Esophagus squamous epithelium (tissue), 5 donors: Measurements from ENCODE around the gene TUT7. TPM values are rescaled to one million over a fixed set of nuclear protein-coding genes. Genes with fewer than 3 reads are reported as not detected.

Source experiments
- DNase-seq: peaks from one replicate; lab custom pipeline; 2025; lab: John Stamatoyannopoulos, UW
- H3K27ac ChIP-seq, 4 donors: fragments of 200-600 bp; sonication (generic); one replicate each; pipeline ENCODE4 v1.5.1; 2016 to 2019; ENCODE audit warnings: mild to moderate bottlenecking in 1 of 4
- H3K27me3 ChIP-seq, 4 donors: fragments of 200-600 bp; sonication (generic); 1 replicate in 3 of 4; 2 replicates in 1 of 4; pipeline versions ENCODE4 v1.5.1 to v1.6.0; 2017 to 2021; ENCODE audit warnings: antibody characterized with exemption in 1 of 4
- H3K36me3 ChIP-seq, 3 donors: fragments of 200-600 bp; sonication (generic); one replicate each; pipeline ENCODE4 v1.5.1; 2016 to 2019
- H3K4me1 ChIP-seq, 3 donors: fragments of 200-600 bp; sonication (generic); one replicate each; pipeline ENCODE4 v1.5.1; 2017 to 2019
- H3K4me3 ChIP-seq, 4 donors: fragments of 200-600 bp; sonication (generic); 1 replicate in 3 of 4; 2 replicates in 1 of 4; pipeline ENCODE4 v1.5.1; 2016 to 2019; ENCODE audit warnings: mild to moderate bottlenecking in 2 of 4, moderate library complexity in 1 of 4
- H3K9me3 ChIP-seq, 3 donors: fragments of 200-600 bp; sonication (generic); one replicate each; pipeline ENCODE4 v1.5.1; 2016 to 2019
- CTCF ChIP-seq, 6 experiments: fragments of 450-650 bp in 4 of 6; fragments of 200-600 bp in 2 of 6; sonication (generic) in 2 of 6; IDR thresholded peaks; one replicate each; pipeline ENCODE4 v1.5.1; 2016 to 2019; ENCODE audit warnings: antibody characterized with exemption in 6 of 6, mild to moderate bottlenecking in 4 of 6, moderate library complexity in 4 of 6
- POLR2A ChIP-seq, 4 donors: fragments of 450-650 bp; IDR thresholded peaks; one replicate each; pipeline ENCODE4 v1.6.1; 2017; ENCODE audit warnings: antibody characterized with exemption in 4 of 4, mild to moderate bottlenecking in 4 of 4, moderate library complexity in 3 of 4
- WGBS, 2 donors: methylation state at CpG; one replicate each; pipeline ENCODE4 v1.1.5; 2018; 5-methylcytosine and 5-hydroxymethylcytosine counted together
- intact Hi-C: fragments of 100-400 bp; cut with DNase I; formaldehyde crosslinking; loops from one replicate; pipeline ENCODE4 v1.15.0; 2022
- total RNA-seq, 4 donors: library from RNA; depleted of rRNA; stranded (reverse); fragments of >200 nt; gene quantifications; one replicate each; pipeline ENCODE4 v1.1.0, GENCODE V29; 2016
- donor health status: DM: yes; HTN: yes; CAD: no.

The TUT7 gene
- total RNA-seq, 4 donors from 2014 or later, result 34.3 to 71.0 (median 54.9) TPM

DNA sequence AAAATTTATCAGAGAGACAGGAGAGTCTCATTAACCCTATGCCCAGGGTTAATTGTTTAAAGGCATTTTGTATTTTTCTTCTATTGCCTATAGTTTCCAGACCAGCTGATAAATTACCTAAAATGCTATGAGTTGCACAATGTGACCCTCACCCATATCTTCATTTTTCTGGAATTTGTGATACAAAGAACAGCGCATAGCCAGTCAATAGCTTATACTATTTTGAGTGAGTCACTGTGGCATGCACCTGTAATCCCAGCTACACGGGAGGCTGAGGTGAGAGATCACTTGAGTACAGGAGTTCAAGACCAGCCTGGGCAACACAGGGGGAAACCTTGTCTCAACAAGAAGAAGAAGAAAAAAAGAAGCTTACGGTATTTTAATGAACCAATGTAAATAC is 97.6 kb downstream of the TUT7 start:
- Histone ChIP-seq H3K27me3 (no peaks in the 10 kb centered on the region), H3K4me3 (no peak overlapping the region), H3K4me1 (no peaks in the 10 kb centered on the region), H3K9me3 (no peaks in the 10 kb centered on the region), H3K27ac (no peak overlapping the region), H3K36me3 (no peaks in the 10 kb centered on the region)
- TF ChIP-seq POLR2A (IDR thresholded peaks at IDR 0.05), result no peak
- TF ChIP-seq CTCF (IDR thresholded peaks at IDR 0.05), result no peak
- WGBS, 2 donors, result 70 to 73% methylated on average over 3 of the region's 3 CpGs
- no peak for DNase-seq
- intact Hi-C loops, result no loop called here

- TF ChIP-seq POLR2A (IDR thresholded peaks at IDR 0.05) (no peak), CTCF (IDR thresholded peaks at IDR 0.05) (no peak)
- Histone ChIP-seq H3K4me3 (no peak overlapping the region), H3K9me3 (no peaks in the 10 kb centered on the region), H3K27me3 (no peaks in the 10 kb centered on the region), H3K27ac (no peak overlapping the region), H3K4me1 (no peaks in the 10 kb centered on the region), H3K36me3 (no peaks in the 10 kb centered on the region)
- DNase-seq, result no peak
- 89 to 94% methylated on average over 2 to 3 of the region's 3 CpGs for WGBS, 2 donors
- intact Hi-C loops, result no loop called here
These were observed 100.6 kb downstream of the TUT7 start for GRCh38 chr9:86253577-86253976.

DNA sequence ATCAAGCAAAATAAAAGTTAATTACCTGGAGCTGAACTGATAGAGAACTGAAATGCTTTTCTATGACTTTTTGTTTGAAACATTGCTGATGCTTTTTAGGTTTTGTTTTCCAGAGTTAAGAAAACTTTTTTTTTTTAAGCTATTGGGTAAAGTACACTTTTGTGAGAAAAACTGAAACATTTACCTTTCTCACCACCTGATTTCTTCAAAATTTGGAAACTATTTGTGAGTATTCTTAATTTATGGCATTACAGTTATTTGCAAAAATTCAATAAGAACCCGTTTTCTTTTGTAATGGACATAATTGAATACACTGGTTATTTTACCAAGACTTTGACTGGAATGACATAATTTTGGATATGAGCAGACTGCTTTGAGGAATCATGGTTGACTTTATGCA is 101.3 kb downstream of the TUT7 start:
- Histone ChIP-seq H3K36me3 (no peaks in the 10 kb centered on the region), H3K4me1 (no peaks in the 10 kb centered on the region), H3K27ac (no peak overlapping the region), H3K4me3 (no peak overlapping the region), H3K9me3 (no peaks in the 10 kb centered on the region), H3K27me3 (no peaks in the 10 kb centered on the region)
- DNase-seq, result no peak
- intact Hi-C loops, result no loop called here
- no peak for TF ChIP-seq POLR2A (IDR thresholded peaks at IDR 0.05)
- no peak for TF ChIP-seq CTCF (IDR thresholded peaks at IDR 0.05)
- 86% methylated on average over 1 of the region's 1 CpG for WGBS, 2 donors

GRCh38 chr9:86250123-86250522 is 104.1 kb downstream of the TUT7 start:
- H3K27ac ChIP-seq, result no peak overlapping the region
- no peaks in the 10 kb centered on the region for H3K9me3 ChIP-seq
- DNase-seq, result no peak
- no peak overlapping the region for H3K4me3 ChIP-seq
- intact Hi-C loops, result no loop called here
- H3K4me1 ChIP-seq, result no peaks in the 10 kb centered on the region
- H3K36me3 ChIP-seq, result no peaks in the 10 kb centered on the region
- no peaks in the 10 kb centered on the region for H3K27me3 ChIP-seq
- TF ChIP-seq CTCF (IDR thresholded peaks at IDR 0.05) (no peak), POLR2A (IDR thresholded peaks at IDR 0.05) (no peak)

DNA sequence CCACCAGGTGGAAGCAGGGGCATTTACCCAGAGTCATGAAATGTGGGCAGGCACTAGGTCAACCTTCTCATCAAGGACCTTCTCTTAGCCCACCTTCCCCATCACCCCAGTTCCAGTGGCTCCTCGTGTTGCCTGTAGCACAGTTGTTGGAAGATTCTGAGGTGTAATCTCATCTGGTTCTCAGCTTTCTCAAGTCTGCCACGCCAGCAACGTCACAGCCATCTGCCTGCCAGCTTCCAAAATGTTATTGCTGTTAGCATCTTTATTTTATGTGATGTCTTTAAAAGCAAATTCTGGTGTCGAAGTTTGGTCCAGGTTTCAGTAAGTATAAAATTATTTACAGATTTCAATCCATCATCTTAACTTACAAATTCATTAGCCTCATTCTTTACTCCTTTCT is 105.5 kb downstream of the TUT7 start:
- intact Hi-C loops, result no loop called here
- H3K36me3 ChIP-seq, result no peaks in the 10 kb centered on the region
- DNase-seq, result no peak
- no peak overlapping the region for H3K27ac ChIP-seq
- no peaks in the 10 kb centered on the region for H3K27me3 ChIP-seq
- H3K4me1 ChIP-seq, result no peaks in the 10 kb centered on the region
- 81 to 84% methylated on average over 4 of the region's 4 CpGs for WGBS, 2 donors
- no peaks in the 10 kb centered on the region for H3K9me3 ChIP-seq
- TF ChIP-seq CTCF (IDR thresholded peaks at IDR 0.05) (no peak), POLR2A (IDR thresholded peaks at IDR 0.05) (no peak)
- H3K4me3 ChIP-seq, result no peak overlapping the region
